Frontal cortex (tissue), 1 donor: ENCODE measurements around the gene ZNF217. TPM values are rescaled to one million over a fixed set of nuclear protein-coding genes. Genes with fewer than 3 reads are reported as not detected.

Experiments used
- small RNA-seq: library from RNA; depleted of rRNA; stranded (forward); fragments of <200 nt; gene quantifications from one replicate; pipeline ENCODE3, GENCODE V24; 2014
- total RNA-seq: library from RNA; depleted of rRNA; stranded (reverse); fragments of >200 nt; gene quantifications from one replicate; pipeline ENCODE4 v1.2.3, GENCODE V29; 2014

The ZNF217 gene
- total RNA-seq, 1 donor from 2014 or later: 4.1 TPM

Small RNAs within 50 kb of the gene (small RNA-seq; reads per million reads assigned to genes)
- gene RF00019: not detected
